Right cardiac atrium (tissue), 5 donors: Measurements from ENCODE around the gene TMA7B. TPM values are rescaled to one million over a fixed set of nuclear protein-coding genes. Genes with fewer than 3 reads are reported as not detected.

Experiments used
- ATAC-seq, 2 donors: fragments of 200-7000 bp; cut with Tn5 transposase; one replicate each; pipeline versions ENCODE4 v1.8.0 to v1.9.1; 2020; ENCODE audit warnings: moderate library complexity in 2 of 2, mild to moderate bottlenecking in 1 of 2
- DNase-seq, 3 donors: peaks; one replicate each; pipeline ENCODE4 v3.0.0-alpha.2; 2020
- H3K27ac ChIP-seq: one replicate; pipeline ENCODE4 v1.5.1; 2013; ENCODE audit warnings: mild to moderate bottlenecking, low read length, control low read depth, moderate library complexity
- H3K27me3 ChIP-seq: one replicate; pipeline ENCODE4 v1.6.1; 2013; ENCODE audit not compliant: control insufficient read depth, insufficient read depth
- H3K4me1 ChIP-seq: one replicate; pipeline ENCODE4 v1.6.1; 2013; ENCODE audit warnings: low read length; ENCODE audit not compliant: control insufficient read depth, insufficient read depth
- H3K4me3 ChIP-seq: one replicate; pipeline ENCODE4 v1.5.1; 2013; ENCODE audit warnings: low read length, control low read depth
- H3K9me3 ChIP-seq: one replicate; pipeline ENCODE4 v1.6.1; 2013; ENCODE audit warnings: low read length; ENCODE audit not compliant: control insufficient read depth
- WGBS: extraction: QIAGEN DNeasy Blood & Tissue Kit; methylation state at CpG from one replicate; pipeline ENCODE4 v1.1.7; 2013; 5-methylcytosine and 5-hydroxymethylcytosine counted together
- intact Hi-C, 4 donors: fragments of 100-400 bp; cut with DNase I; formaldehyde crosslinking; loops; one replicate each; pipeline versions ENCODE4 v1.11.0 to v1.14.0; 2022 to 2023
- long read RNA-seq, 4 donors: library from polyadenylated mRNA; unstranded; transcript quantifications; one replicate each; pipeline ENCODE4 v2.0.0, GENCODE V29; 2020 to 2021
- polyA plus RNA-seq: library from polyadenylated mRNA; stranded (reverse); fragments of 200-250 nt; gene quantifications from one replicate; pipeline ENCODE4 v1.2.3, GENCODE V29; 2013
- total RNA-seq, 4 donors: library from RNA; stranded (reverse); fragmentation: NEBNext Ultra II Directional; extraction: Animal tissue kit (Norgen Biotek cat#: 25700); gene quantifications; one replicate each; pipeline ENCODE4 v1.2.1, GENCODE V29; 2021
- donor health status: healthy with polysubstance abuse.
- donor health status: DM: no; HTN: yes; CAD: no.
- donor health status: DM: no; HTN: no; CAD: no.
- donor health status: DM: no; HTN: yes; CAD: no; lungs with severe emphysema.
- donor health status: DM: yes; HTN: yes; CAD: no.

Gene TMA7B
- total RNA-seq (under 1 TPM in 1 of 4 donors, not detected in 3; 0.31 TPM), polyA plus RNA-seq (0.09 TPM)
- long read RNA-seq, donor 1: 0 reads
- long read RNA-seq, donor 2: 0 reads
- long read RNA-seq, donor 3: 0 reads
- long read RNA-seq, donor 4: 0 reads

DNA sequence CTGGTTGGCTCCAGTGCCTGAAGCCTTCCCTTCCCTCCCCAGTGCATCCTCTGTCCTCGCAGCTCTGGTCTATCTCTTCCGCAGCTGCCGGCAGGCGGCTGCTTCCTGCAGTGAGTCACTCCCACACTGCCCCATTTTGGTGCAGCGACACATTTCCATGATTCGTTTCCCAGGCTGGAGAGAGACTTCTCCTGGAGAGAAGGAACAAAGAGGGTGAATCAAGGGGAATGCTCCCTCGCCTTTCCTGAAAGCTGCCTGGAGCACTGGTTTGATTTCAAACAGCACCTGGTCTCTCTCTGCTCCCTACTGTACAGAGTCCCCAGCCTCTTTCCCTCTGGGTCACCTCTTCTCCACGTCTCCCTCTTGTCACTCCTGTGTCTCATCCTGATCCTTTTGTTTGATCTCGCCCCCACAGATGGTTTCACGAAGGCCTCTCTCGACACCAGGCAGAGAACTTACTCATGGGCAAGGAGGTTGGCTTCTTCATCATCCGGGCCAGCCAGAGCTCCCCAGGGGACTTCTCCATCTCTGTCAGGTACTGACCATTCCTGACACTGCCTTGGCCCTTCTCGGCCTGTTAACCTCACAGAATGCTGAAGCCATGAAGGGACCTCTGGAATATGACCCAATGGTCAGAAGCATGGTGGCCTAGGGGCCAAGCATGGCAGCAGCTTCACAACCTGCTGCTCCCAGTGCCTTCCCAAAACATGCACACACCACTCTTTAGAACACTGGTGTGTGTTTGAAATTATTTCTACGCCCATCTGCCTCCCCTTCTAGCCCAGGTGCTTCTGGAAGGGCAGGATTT is at the start of gene TMA7B:
TSS of gene TMA7B (plus strand) at position 758 of the 808 bp plus-strand sequence. CDS start 3,978 bp downstream, outside the sequence.
- Histone ChIP-seq H3K9me3 (no peaks in the 10 kb centered on the region), H3K27ac (no peak within 1 kb of the TSS), H3K4me1 (peaks cover 3% of the 10 kb centered on the region), H3K4me3 (no peak within 1 kb of the TSS), H3K27me3 (no peaks in the 10 kb centered on the region)
- intact Hi-C loops: no loop called here
- DNase-seq (no peak), ATAC-seq (peak; percentile 70 to 83)
- WGBS: 46% methylated on average over 14 of the region's 14 CpGs

DNA sequence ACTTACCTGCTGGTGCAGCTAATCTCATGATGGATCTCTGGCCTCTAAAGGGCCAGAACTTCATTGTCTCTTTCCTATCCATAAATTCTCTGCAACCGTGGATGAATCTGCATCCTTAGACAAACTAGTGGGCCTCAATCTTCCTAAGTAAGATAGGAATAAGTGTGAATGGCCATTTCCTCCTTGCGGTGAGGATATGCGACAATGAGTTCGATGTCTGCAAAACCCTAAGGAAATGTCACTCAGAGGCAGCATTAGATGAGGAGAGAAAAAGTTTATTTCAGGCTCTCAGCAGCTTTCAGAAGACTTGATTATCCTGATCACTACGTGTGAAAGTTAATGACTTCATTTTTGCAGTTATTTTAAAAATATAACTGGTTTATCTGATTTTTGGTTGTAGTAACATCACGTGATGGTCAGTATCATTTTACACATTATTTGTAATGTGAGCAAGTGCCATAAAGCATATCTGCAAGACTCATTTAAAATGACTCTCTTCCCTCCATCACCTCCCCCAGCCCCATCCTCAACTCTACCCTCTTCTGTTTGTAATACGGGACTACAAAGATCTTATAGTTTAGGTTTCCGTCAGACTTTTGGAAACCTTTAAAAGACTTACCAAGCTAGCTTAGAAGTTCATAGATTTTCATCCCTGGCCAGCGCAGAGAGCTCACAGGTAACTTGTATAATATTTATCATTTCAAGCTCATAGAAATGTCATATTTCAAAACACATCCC is 49.2 kb upstream of the TMA7B start:
- no peak overlapping the region for H3K27ac ChIP-seq
- H3K4me3 ChIP-seq: no peak overlapping the region
- 57% methylated on average over 9 of the region's 9 CpGs for WGBS
- no peaks in the 10 kb centered on the region for H3K4me1 ChIP-seq
- ATAC-seq: no peak
- H3K9me3 ChIP-seq: no peaks in the 10 kb centered on the region
- H3K27me3 ChIP-seq: no peaks in the 10 kb centered on the region
- no peak for DNase-seq
- intact Hi-C loops: no loop called here

DNA sequence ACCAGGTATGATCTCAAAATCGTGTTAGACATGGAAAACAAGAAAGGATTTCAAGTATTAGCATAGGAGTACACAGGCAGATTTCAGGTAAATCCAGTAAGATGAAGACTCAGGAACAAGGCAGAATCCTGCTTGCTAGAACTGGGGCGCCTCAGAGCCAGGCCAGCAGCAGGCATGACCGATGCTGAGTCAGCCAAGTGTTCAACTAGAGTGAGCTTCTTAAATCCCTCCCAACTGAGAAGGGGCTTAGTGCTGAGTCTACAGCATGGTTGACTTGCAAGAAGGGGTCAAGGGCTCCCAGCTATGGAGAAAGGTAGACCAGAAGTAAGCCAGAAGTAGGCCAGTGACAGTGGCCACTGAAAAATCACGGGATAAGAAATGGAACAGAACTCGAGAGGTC is 46.9 kb upstream of the TMA7B start:
- DNase-seq: no peak
- no peak for ATAC-seq
- Histone ChIP-seq H3K27me3 (no peaks in the 10 kb centered on the region), H3K27ac (no peak overlapping the region), H3K4me1 (no peaks in the 10 kb centered on the region), H3K9me3 (no peaks in the 10 kb centered on the region), H3K4me3 (no peak overlapping the region)
- WGBS: 86% methylated on average over 5 of the region's 5 CpGs
- intact Hi-C loops: no loop called here

GRCh38 chr22:39913886-39914285 is 46.3 kb upstream of the TMA7B start:
- 41% methylated on average over 2 of the region's 2 CpGs for WGBS
- no peak overlapping the region for H3K4me3 ChIP-seq
- H3K4me1 ChIP-seq: no peaks in the 10 kb centered on the region
- H3K9me3 ChIP-seq: no peaks in the 10 kb centered on the region
- DNase-seq: no peak
- intact Hi-C loops: no loop called here
- ATAC-seq: no peak
- H3K27me3 ChIP-seq: no peaks in the 10 kb centered on the region
- no peak overlapping the region for H3K27ac ChIP-seq

DNA sequence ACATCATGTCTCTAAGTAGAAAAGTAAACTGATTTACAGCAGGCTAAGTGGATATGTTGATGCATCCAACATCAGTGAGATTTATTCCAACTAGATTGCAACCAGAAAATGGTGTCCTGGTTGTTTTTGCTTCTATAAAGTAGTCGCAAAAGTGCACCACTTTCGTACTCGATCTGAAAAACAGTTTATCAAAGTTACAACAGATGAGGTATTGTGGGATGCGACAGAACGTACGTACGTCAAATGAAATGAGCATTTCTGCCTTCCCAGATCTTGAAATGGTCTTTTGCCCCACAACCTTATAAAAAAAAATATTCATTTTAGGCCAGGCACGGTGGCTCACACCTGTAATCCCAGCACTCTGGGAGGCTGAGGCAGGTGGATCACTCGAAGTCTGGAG is 45.6 kb upstream of the TMA7B start:
- DNase-seq (no peak), ATAC-seq (no peak)
- WGBS: 92% methylated on average over 9 of the region's 9 CpGs
- Histone ChIP-seq H3K4me3 (no peak overlapping the region), H3K9me3 (no peaks in the 10 kb centered on the region), H3K27me3 (no peaks in the 10 kb centered on the region), H3K27ac (no peak overlapping the region), H3K4me1 (no peaks in the 10 kb centered on the region)
- intact Hi-C loops: no loop called here

DNA sequence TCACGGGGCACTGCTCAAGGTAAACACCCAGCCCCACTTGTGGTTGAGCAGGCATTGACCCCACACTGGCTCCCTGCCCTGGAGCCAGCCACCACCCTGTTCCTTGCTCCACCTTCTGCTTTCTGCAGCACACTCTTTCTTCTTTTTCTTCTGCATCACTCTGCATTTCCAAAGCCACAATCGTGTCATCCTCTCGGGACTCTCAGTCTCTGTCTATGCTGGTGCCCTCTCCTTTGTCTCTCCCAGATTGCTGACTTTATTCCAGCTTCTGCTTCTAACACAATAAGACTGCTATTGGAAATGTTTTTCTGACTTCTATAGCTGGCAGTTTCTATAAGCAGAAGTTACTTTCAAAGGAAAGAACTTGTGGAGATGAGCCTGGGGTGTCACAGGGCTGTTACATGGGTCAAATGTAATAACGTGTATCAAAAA is 44.9 kb upstream of the TMA7B start:
- WGBS: 63% methylated on average over 4 of the region's 4 CpGs

DNA sequence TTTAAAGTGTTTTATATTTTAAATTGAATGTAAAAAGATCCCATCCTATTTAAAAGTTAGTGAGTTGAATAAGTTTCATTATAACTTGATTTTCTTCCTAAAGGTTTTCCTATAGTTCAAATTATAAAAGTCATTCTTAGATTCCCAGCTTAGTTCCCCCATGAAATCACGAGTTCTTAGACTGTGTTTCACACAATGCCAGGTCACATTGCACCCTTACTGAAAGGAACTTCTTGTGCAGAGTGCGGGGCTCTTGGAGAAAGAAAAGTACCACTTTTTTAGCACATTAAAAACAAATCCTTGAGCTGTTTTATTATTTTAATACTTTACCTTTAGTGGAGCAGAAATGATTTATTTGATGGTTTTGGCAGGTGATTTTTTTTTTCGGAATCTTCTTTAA is 43.7 kb upstream of the TMA7B start:
- Histone ChIP-seq H3K4me1 (no peaks in the 10 kb centered on the region), H3K27ac (no peak overlapping the region), H3K4me3 (no peak overlapping the region), H3K9me3 (no peaks in the 10 kb centered on the region), H3K27me3 (no peaks in the 10 kb centered on the region)
- DNase-seq: no peak
- 87% methylated on average over 3 of the region's 3 CpGs for WGBS
- intact Hi-C loops: no loop called here
- ATAC-seq: no peak

More for the DNA sequence above, 44.9 kb upstream of the TMA7B start:
- no peak for DNase-seq
- no peaks in the 10 kb centered on the region for H3K27me3 ChIP-seq
- H3K4me3 ChIP-seq: no peak overlapping the region
- ATAC-seq: no peak
- no peaks in the 10 kb centered on the region for H3K4me1 ChIP-seq
- intact Hi-C loops: no loop called here
- H3K27ac ChIP-seq: no peak overlapping the region
- no peaks in the 10 kb centered on the region for H3K9me3 ChIP-seq

GRCh38 chr22:39917197-39917643 is 43.0 kb upstream of the TMA7B start:
- H3K9me3 ChIP-seq: no peaks in the 10 kb centered on the region
- WGBS: 62% methylated on average over 5 of the region's 5 CpGs
- no peak for DNase-seq
- no peaks in the 10 kb centered on the region for H3K4me1 ChIP-seq
- H3K27ac ChIP-seq: no peak overlapping the region
- no peak overlapping the region for H3K4me3 ChIP-seq
- H3K27me3 ChIP-seq: no peaks in the 10 kb centered on the region
- intact Hi-C loops: no loop called here
- no peak for ATAC-seq

GRCh38 chr22:39917776-39918495 is 42.3 kb upstream of the TMA7B start:
- 44% methylated on average over 12 of the region's 12 CpGs for WGBS
- H3K27me3 ChIP-seq: no peaks in the 10 kb centered on the region
- no peak overlapping the region for H3K27ac ChIP-seq
- H3K9me3 ChIP-seq: no peaks in the 10 kb centered on the region
- DNase-seq (no peak), ATAC-seq (no peak)
- H3K4me3 ChIP-seq: no peak overlapping the region
- intact Hi-C loops: no loop called here
- no peaks in the 10 kb centered on the region for H3K4me1 ChIP-seq

DNA sequence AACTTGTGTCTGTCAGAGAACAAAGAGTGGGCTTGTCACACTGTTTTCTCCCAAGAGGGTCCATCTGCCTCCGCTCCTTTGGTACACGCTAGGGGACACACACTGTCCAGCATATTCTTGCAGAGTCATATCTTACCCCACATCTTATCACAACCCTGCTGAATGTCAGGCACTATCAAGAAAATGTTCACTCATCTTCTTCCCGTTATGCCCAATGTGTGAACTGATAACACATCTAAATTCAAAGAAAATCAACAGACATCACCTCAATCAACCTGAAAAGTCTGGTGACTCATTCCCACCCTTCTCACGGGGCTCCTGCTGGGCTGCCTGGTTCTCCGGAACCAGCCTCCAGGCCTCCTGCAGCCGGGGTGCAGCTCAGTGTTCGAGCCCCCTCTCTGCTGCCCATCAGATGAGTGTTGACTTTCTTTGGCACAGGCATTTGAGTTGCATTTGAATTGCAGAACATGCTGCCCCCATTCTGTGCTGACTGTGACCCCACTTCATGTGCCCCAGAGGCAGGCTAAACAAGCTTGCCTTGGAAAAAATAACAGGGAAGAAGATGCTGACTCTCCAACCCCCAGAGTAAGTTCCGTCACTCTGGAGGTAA is 40.0 kb upstream of the TMA7B start:
- WGBS: 65% methylated on average over 8 of the region's 8 CpGs
- no peak for ATAC-seq
- Histone ChIP-seq H3K4me1 (no peaks in the 10 kb centered on the region), H3K27me3 (no peaks in the 10 kb centered on the region), H3K4me3 (no peak overlapping the region), H3K9me3 (no peaks in the 10 kb centered on the region), H3K27ac (no peak overlapping the region)
- DNase-seq: no peak
- intact Hi-C loops: no loop called here
